ENCODE measurements around the gene RHOG.

DNA sequence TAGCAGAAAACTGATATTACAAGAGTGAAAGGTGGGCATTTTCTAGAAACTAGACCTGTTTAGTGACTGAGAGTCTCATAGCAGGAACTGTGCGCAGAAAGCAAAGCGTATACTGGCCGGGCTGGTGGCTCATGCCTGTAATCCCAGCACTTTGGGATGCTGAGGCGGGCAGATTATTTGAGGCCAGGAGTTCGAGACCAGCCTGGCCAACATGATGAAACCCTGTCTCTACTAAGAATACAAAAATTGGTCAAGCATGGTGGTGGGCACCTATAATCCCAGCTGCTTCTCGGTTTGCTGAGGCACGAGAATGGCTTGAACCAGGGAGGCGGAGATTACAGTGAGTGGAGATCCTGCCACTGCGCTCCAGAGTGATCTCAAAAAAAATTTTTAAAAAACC is 41.6 kb downstream of the RHOG start:
- TF ChIP-seq, protein P1, sequence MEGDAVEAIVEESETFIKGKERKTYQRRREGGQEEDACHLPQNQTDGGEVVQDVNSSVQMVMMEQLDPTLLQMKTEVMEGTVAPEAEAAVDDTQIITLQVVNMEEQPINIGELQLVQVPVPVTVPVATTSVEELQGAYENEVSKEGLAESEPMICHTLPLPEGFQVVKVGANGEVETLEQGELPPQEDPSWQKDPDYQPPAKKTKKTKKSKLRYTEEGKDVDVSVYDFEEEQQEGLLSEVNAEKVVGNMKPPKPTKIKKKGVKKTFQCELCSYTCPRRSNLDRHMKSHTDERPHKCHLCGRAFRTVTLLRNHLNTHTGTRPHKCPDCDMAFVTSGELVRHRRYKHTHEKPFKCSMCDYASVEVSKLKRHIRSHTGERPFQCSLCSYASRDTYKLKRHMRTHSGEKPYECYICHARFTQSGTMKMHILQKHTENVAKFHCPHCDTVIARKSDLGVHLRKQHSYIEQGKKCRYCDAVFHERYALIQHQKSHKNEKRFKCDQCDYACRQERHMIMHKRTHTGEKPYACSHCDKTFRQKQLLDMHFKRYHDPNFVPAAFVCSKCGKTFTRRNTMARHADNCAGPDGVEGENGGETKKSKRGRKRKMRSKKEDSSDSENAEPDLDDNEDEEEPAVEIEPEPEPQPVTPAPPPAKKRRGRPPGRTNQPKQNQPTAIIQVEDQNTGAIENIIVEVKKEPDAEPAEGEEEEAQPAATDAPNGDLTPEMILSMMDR (IDR thresholded peaks at IDR 0.05; ENCODE audit: low read depth, low read length), result no peak
- no peak for TF ChIP-seq POLR2A (IDR thresholded peaks at IDR 0.05; ENCODE audit: extremely low read depth, insufficient read length)
